Effector CD4-positive, alpha-beta T cell (primary cell): ENCODE results near the gene CIRBP.

Source experiments
- DNase-seq: peaks from one replicate; pipeline ENCODE4 v3.0.0-alpha.2; 2020

CIRBP gene

GRCh38 chr19:1256646-1257474, 12.3 kb upstream of the CIRBP start:
- no peak for DNase-seq

- DNase-seq, result no peak
Observed at GRCh38 chr19:1257475-1258162, 11.5 kb upstream of the CIRBP start.

GRCh38 chr19:1258163-1258492, 11.0 kb upstream of the CIRBP start:
- DNase-seq, result no peak

GRCh38 chr19:1258707-1259205, 10.4 kb upstream of the CIRBP start:
- DNase-seq, result no peak

DNA sequence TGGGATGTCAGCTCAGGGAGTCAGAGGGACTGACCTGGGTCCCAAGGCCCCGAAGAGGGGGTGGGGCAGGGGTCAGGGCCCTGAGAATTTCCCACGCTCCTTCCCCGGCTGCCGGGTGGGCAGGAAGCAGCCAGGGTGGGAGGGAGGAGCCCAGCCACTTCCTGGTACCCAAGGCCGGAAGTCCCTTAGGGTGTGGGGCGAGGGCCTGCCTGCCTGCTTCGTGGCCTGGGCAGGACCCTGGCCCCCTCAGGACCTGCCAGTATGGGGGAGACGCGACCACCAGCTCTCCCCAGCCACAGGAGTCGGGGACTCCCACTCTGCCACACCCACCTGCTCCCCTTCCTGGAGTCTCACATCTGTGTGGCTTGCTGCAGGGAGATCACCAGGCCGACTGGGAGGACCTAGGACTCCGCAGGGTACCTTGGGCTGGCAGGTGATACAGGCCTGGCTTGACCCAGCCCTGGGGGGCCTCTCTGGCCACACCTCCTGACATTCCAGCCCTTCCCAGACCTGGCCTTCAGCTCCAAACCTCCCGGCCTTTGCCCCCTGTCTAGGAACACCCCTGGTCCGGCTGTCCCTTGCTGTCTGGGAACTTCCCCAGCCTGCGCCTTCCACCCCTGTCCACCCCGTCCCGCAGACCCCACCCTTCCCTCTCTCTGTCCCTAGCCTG, 9.8 kb upstream of the CIRBP start:
- DNase-seq, result peak; percentile 50

GRCh38 chr19:1259876-1260748, 9.0 kb upstream of the CIRBP start:
- DNase-seq, result peak; percentile 49

- DNase-seq, result peak; percentile 96
Observed at GRCh38 chr19:1260749-1261537, 8.2 kb upstream of the CIRBP start.

DNA sequence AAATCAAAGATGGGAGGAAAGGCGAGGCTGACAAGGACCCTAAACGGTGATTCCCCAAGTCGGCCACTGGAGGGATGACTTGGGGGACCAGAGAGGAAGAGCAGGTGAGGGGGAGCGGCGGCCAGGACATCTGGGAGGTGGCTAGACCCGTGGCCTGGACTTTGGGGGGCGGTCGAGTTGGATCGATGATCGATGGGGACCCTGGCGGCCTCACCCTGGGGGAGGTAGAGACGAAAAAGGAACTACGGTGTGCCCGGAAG, 7.7 kb upstream of the CIRBP start:
- no peak for DNase-seq

GRCh38 chr19:1261798-1262622, 7.1 kb upstream of the CIRBP start:
- DNase-seq, result peak; percentile 47

GRCh38 chr19:1262623-1263123, 6.5 kb upstream of the CIRBP start:
- DNase-seq, result no peak

- no peak for DNase-seq
Observed at GRCh38 chr19:1263188-1263587, 5.9 kb upstream of the CIRBP start.

DNA sequence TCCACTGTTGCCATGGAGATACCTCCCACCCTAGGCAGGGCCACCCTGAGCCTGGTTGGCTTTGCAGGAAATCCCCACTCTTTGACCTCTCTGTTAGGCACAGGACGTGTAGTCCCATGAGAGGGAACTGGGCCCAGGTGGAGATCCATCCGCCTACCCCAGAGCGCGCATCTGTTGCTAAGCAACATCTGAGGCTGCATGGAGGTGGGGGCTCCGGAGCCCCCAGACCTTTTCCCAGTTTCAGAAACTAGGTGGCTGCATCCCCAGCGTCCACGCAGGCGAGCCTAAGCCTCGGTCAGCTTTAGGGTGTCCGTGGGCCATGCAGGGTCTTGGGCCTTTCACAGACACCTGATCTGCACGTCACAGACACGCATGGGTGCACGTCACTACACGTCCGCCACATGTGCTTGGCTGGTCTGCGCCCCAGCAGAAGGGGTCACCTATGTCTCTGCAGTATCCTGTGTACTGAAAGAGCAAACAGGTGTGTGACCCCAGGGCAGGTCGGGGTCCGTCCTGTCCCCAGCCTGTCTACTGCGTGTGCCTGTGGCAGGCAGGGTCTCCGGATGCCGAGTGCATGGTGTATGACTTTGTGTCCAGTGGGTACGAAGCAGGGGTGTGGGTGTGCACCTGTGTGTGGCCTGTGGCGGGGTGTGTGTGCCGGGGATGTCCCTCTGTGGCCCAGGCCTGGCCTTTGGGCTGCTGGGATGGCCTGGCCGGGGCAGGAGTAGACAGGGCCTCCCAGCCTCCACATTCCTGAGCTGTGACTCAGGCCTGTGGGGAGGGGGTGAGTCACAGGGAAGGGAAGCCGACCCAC, 4.1 kb upstream of the CIRBP start:
- DNase-seq, result no peak

- DNase-seq, result no peak
Observed at GRCh38 chr19:1265615-1266128, 3.5 kb upstream of the CIRBP start.

GRCh38 chr19:1266129-1266915, 2.8 kb upstream of the CIRBP start:
- peak; percentile 76 for DNase-seq

GRCh38 chr19:1266916-1267476, 2.1 kb upstream of the CIRBP start:
- peak; percentile 62 for DNase-seq

DNA sequence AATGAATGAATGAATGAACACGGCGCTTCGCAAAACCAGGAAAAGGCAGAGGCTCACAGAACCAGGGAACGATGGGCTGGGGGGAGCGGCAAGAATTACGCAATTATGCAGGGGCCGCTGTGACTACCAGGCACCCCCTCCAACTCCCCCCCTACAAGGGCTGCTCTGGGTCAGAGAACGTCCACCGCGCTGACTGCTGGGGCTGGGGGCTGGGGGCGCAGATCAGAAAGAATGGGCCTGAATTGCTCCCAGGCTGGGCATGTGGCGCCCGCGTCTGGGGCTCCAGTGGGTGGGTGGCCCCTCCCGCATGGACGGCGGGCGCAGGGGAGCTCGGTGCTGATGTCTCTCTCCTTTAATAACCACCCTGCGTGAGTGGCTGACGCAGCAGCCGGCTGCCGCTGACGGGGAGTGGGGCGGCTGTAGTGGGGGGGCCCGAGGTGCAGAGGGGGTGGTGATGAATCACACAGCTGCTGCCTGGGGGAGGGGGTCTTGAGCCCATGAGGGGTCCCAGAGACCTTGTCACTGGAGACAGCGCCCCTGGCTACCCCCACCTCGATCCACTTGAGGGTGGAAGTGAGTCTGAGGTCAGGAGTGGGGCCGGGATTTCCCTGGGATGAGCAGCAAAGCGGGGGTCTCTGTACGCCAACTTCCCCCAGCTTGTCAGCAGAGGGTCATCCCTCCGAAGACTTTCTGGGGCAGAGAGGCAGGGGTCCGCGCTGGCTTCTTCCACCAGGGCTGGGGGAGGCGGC, 1.5 kb upstream of the CIRBP start:
- DNase-seq, result peak; percentile 39

DNA sequence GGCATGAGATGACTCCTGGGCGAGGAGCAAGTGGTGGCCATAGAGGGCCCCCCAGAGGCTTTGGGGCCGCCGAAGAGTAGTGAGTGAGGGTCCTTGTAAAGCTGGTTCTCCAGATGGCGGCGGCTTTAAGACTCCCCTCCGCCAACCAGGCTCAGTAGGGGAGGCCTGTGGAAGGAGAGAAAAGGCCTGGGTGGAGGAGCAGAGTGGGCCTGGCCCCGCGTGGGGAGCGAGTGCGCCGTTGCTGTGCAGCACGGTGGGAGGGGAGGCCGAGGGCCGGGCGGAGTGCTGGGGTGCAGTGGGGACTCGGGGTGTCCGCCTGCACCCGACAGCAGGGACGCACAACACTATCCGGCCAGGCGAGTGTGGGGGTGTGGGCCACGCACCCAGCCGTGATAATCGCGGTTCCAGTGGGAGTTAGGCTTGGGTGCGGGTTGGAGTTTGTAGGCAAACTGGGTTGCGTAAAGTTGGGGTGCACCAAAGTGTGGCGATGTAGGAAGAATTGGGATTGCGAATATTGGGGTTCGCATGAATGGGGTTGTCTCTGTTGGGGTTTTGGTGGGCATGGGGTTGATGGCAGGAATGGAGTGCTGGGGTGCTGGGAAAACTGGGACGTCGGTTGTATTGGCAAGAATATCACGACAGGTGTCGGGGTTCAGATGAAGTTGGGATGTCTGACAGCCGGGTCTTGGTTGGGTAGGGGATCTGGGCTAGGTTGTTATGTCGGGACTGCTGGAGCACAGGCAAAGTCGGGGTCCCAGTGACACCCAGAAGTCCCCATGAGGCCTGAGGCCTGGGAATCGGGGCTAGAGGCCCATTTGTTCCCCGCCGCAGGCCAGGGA, 687 bp upstream of the CIRBP start:
- no peak for DNase-seq
